Neuron (in vitro differentiated cells): ENCODE results near the gene CPLX3.

Source experiments
- H2AFZ ChIP-seq: one replicate; pipeline ENCODE4 v1.6.1; 2013; ENCODE audit warnings: low read depth, mild to moderate bottlenecking, inconsistent platforms, low read length, moderate library complexity
- H3K27me3 ChIP-seq: one replicate; pipeline ENCODE4 v1.6.1; 2013; ENCODE audit warnings: low read length; ENCODE audit not compliant: insufficient read depth
- H3K36me3 ChIP-seq: one replicate; pipeline ENCODE4 v1.6.1; 2013; ENCODE audit warnings: low read length; ENCODE audit not compliant: insufficient read depth
- H3K4me1 ChIP-seq: one replicate; pipeline ENCODE4 v1.6.1; 2013; ENCODE audit warnings: low read length; ENCODE audit not compliant: insufficient read depth
- H3K4me3 ChIP-seq: 2 replicates; pipeline ENCODE4 v1.5.1; 2013; ENCODE audit warnings: mild to moderate bottlenecking, low read length, moderate library complexity
- H3K9me3 ChIP-seq: one replicate; pipeline ENCODE4 v1.6.1; 2013; ENCODE audit warnings: low read length

CPLX3 gene

GRCh38 chr15:74821091-74821789, 5.2 kb upstream of the CPLX3 start:
- Histone ChIP-seq H2AFZ (no peak overlapping the region), H3K9me3 (no peaks in the 10 kb centered on the region), H3K4me3 (no peak overlapping the region), H3K27me3 (peaks cover 40% of the 10 kb centered on the region), H3K4me1 (peaks cover 12% of the 10 kb centered on the region), H3K36me3 (no peaks in the 10 kb centered on the region)

- Histone ChIP-seq H3K9me3 (no peaks in the 10 kb centered on the region), H2AFZ (no peak overlapping the region), H3K27me3 (peaks cover 43% of the 10 kb centered on the region), H3K4me3 (no peak overlapping the region), H3K36me3 (no peaks in the 10 kb centered on the region), H3K4me1 (peaks cover 12% of the 10 kb centered on the region)
Measured at GRCh38 chr15:74821790-74822158, 4.7 kb upstream of the CPLX3 start.

- Histone ChIP-seq H3K4me3 (no peak overlapping the region), H2AFZ (no peak overlapping the region), H3K4me1 (peaks cover 12% of the 10 kb centered on the region), H3K9me3 (no peaks in the 10 kb centered on the region), H3K27me3 (peaks cover 48% of the 10 kb centered on the region), H3K36me3 (no peaks in the 10 kb centered on the region)
Measured at GRCh38 chr15:74822233-74822632, 4.2 kb upstream of the CPLX3 start.

GRCh38 chr15:74823324-74823723, 3.1 kb upstream of the CPLX3 start:
- Histone ChIP-seq H3K4me1 (peaks cover 12% of the 10 kb centered on the region), H3K27me3 (peaks cover 59% of the 10 kb centered on the region), H3K4me3 (no peak overlapping the region)

GRCh38 chr15:74824976-74825375, 1.5 kb upstream of the CPLX3 start:
- peaks cover 12% of the 10 kb centered on the region for H3K4me1 ChIP-seq
- H3K9me3 ChIP-seq, result no peaks in the 10 kb centered on the region
- H2AFZ ChIP-seq, result no peak overlapping the region
- H3K27me3 ChIP-seq, result peaks cover 62% of the 10 kb centered on the region
- no peaks in the 10 kb centered on the region for H3K36me3 ChIP-seq
- H3K4me3 ChIP-seq, result no peak overlapping the region

More at GRCh38 chr15:74823324-74823723, 3.1 kb upstream of the CPLX3 start:
- no peaks in the 10 kb centered on the region for H3K9me3 ChIP-seq
- H3K36me3 ChIP-seq, result no peaks in the 10 kb centered on the region
- no peak overlapping the region for H2AFZ ChIP-seq

- no peak overlapping the region for H2AFZ ChIP-seq
- H3K27me3 ChIP-seq, result peaks cover 71% of the 10 kb centered on the region
- H3K4me1 ChIP-seq, result peaks cover 8% of the 10 kb centered on the region
- no peak overlapping the region for H3K4me3 ChIP-seq
- no peaks in the 10 kb centered on the region for H3K36me3 ChIP-seq
- H3K9me3 ChIP-seq, result no peaks in the 10 kb centered on the region
Measured at GRCh38 chr15:74825866-74826265, 561 bp upstream of the CPLX3 start.

DNA sequence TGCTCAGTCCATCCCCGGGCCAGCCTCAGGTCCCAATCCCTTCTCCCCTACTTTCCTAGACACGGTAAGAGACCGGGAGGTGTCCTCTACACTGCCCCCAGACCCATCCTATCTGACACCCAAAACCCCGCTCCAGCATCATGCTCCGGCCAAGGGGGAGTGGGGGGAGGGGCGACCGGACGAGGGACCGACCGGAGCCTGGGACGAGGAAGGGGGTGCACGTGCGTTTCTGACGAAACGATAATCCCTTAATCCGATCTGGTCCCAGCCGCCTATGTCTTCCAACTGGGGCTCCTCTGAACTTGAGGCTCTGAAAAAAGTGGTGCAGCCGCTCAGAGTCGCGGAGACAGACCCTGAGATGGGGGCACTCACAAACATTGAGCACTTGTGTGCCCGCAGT, 494 bp downstream of the CPLX3 start:
- H3K9me3 ChIP-seq, result no peaks in the 10 kb centered on the region
- H3K4me3 ChIP-seq, result no peak overlapping the region
- no peak overlapping the region for H2AFZ ChIP-seq
- H3K36me3 ChIP-seq, result no peaks in the 10 kb centered on the region
- H3K27me3 ChIP-seq, result peaks cover 75% of the 10 kb centered on the region
- no peaks in the 10 kb centered on the region for H3K4me1 ChIP-seq

- no peak overlapping the region for H3K4me3 ChIP-seq
- no peaks in the 10 kb centered on the region for H3K36me3 ChIP-seq
- H3K4me1 ChIP-seq, result peaks cover 6% of the 10 kb centered on the region
- no peaks in the 10 kb centered on the region for H3K9me3 ChIP-seq
- H3K27me3 ChIP-seq, result peaks cover 70% of the 10 kb centered on the region
- no peak overlapping the region for H2AFZ ChIP-seq
Measured at GRCh38 chr15:74827614-74828013, 1.2 kb downstream of the CPLX3 start.

GRCh38 chr15:74828835-74829234, 2.4 kb downstream of the CPLX3 start:
- Histone ChIP-seq H3K4me1 (peaks cover 6% of the 10 kb centered on the region), H3K27me3 (peaks cover 64% of the 10 kb centered on the region), H3K9me3 (no peaks in the 10 kb centered on the region), H3K36me3 (no peaks in the 10 kb centered on the region), H3K4me3 (no peak overlapping the region), H2AFZ (no peak overlapping the region)

DNA sequence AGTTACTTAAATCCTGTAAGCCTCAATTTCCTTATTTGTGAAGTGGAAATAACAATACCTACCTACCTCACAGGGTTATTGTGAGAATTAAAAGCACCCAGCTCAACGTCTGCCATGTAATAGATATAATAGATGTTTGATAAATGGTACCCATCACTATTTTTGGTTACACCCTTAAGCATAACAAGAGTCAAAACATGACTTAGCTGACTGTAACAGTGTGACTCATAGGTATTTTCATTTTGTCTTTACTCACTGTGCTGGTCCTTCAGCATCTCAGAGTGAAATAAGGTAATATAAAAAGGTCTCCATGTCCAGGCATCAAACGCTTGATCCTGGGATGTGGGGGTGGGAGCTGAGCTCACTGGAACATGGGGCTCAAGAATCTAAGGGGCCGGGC, 3.1 kb downstream of the CPLX3 start:
- peaks cover 6% of the 10 kb centered on the region for H3K4me1 ChIP-seq
- peaks cover 58% of the 10 kb centered on the region for H3K27me3 ChIP-seq
- H3K36me3 ChIP-seq, result no peaks in the 10 kb centered on the region
- H2AFZ ChIP-seq, result no peak overlapping the region
- H3K4me3 ChIP-seq, result no peak overlapping the region
- no peaks in the 10 kb centered on the region for H3K9me3 ChIP-seq

GRCh38 chr15:74829991-74830390, 3.6 kb downstream of the CPLX3 start:
- H3K4me3 ChIP-seq, result no peak overlapping the region
- no peak overlapping the region for H2AFZ ChIP-seq
- H3K9me3 ChIP-seq, result no peaks in the 10 kb centered on the region
- H3K27me3 ChIP-seq, result peaks cover 53% of the 10 kb centered on the region
- H3K36me3 ChIP-seq, result no peaks in the 10 kb centered on the region
- peaks cover 6% of the 10 kb centered on the region for H3K4me1 ChIP-seq

GRCh38 chr15:74830868-74831267, 4.4 kb downstream of the CPLX3 start:
- Histone ChIP-seq H3K27me3 (peaks cover 44% of the 10 kb centered on the region), H3K4me3 (no peak overlapping the region), H3K36me3 (peaks cover 3% of the 10 kb centered on the region), H3K9me3 (no peaks in the 10 kb centered on the region), H2AFZ (no peak overlapping the region), H3K4me1 (peaks cover 6% of the 10 kb centered on the region)

GRCh38 chr15:74831813-74832495, 5.5 kb downstream of the CPLX3 start:
- no peak overlapping the region for H3K4me3 ChIP-seq
- H3K4me1 ChIP-seq, result peaks cover 6% of the 10 kb centered on the region
- peaks cover 35% of the 10 kb centered on the region for H3K27me3 ChIP-seq
- H2AFZ ChIP-seq, result no peak overlapping the region
- H3K36me3 ChIP-seq, result peaks cover 4% of the 10 kb centered on the region
- H3K9me3 ChIP-seq, result no peaks in the 10 kb centered on the region
